Measurements from ENCODE around the gene LATS2.

The LATS2 gene

DNA sequence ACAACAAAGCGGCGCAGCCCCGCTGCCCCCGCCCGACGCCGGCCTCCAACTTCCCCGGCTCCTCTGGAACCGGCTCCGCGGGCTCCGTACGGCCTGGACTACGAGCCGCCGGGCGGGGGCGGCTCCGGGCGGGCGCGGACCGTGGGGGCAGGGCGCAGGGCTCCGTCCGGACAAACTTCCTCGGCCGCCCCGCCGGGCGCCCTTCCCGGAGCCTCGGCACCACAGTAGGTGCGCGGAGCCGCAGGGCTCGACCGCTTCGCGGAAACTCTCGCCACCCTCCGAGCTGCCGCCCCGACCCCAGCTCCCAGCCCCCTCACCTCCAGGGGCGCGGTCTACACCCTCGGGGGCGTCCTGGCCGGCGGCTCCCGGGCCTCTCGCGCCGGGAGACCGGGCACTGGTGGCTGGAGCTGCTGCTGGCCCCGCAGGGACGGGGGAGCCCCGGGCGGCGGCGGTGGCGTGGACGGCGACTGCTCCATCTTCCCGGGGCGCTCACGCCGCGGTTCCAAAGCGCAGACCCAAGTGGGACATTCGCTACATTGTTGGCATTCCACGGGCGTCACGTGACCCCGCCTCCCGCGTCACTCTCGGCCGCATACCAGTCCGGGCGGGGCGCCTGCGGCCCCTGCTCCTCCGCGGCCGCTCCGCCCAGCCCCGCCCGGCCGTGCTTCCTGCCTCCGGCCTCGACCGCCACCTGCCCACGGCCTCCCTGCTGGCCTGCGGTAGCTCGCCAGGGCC, at the start of gene LATS2:
Gene LATS2 (minus strand): TSS at position 558 of the 735 bp plus-strand sequence. CDS start 15,560 bp downstream, outside the sequence.
- peak; percentile 41 to 67 for DNase-seq (ENCODE audit: low read depth in 2 of 2)

DNA sequence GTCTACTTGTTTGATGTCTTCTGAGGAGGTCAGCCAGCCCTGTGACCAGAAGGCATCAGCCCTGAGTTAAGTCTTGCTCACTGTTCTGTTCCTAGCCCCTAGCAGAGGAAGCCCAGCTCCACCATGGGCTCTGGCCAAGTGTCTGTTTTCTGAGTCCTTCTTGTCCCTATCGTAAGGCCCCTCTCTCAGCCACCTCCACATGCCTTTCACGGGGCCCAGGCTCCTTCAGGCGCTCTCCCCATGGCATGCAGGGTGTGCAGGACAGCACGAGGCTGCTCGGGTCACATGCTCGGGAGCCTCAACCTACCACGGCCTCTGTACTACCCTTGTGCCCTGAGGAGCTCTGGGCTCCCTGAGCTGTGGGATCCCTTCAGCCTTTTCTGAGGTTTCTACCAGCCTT, 47.8 kb upstream of the LATS2 start:
- DNase-seq (ENCODE audit: low read depth in 2 of 2), result no peak

DNA sequence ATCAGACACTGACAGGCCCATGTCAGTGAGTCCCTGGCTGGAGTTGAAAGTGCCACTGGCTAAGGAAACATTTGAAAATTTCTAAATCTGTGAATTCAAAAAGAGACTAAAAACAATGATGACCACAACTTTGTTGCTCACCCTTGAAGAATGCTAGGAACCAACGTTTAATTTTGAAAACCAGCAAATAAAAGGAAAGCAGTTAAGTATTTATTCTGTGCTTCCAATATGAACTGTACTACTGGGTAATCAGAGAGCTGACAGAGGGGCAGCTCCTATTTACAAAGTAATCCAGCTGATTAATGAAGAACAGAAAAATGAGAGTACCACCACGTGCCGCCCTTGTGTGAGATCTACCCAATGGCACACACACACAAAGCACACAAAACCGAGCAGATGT, 44.7 kb upstream of the LATS2 start:
- no peak for DNase-seq (ENCODE audit: low read depth in 2 of 2)

DNA sequence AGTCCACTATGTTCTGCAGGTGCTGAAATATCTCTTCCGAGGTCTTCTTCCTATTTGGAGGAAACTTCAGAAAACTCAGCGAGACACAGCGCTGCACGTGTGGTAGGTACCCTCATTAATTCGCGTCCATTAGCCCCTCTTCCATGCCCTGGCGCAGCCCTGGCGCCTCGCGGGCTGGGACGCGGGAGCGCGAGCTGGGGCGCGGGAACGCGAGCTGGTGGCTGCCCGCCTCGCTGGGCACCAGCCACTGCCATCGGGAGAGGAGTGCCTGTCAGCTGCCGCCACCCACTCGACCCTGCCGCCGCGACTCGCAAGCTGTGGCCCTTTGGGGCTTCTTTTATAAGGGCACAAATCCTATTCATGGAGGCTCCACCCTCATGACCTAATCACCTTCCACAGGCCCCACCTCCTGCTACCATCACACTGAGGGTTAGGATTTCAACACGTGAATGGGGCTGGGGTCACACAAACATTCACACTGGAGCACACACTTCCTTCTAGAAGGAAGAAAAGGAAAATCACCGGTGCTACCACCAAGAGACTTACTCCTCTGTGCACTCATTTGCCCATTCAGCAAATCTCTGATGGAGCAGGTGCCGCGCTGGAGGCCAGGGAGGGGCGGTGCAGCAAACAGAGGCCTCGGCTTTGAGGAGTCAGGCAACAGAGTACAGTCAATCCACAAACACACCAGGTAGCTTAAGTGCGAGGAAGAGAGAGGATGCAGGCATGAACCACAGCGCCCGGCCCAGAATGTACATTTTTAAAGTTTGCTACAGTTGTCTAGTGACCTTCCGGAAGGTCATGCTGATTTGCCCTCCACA, 43.0 kb upstream of the LATS2 start:
- no peak for DNase-seq (ENCODE audit: low read depth in 2 of 2)

DNA sequence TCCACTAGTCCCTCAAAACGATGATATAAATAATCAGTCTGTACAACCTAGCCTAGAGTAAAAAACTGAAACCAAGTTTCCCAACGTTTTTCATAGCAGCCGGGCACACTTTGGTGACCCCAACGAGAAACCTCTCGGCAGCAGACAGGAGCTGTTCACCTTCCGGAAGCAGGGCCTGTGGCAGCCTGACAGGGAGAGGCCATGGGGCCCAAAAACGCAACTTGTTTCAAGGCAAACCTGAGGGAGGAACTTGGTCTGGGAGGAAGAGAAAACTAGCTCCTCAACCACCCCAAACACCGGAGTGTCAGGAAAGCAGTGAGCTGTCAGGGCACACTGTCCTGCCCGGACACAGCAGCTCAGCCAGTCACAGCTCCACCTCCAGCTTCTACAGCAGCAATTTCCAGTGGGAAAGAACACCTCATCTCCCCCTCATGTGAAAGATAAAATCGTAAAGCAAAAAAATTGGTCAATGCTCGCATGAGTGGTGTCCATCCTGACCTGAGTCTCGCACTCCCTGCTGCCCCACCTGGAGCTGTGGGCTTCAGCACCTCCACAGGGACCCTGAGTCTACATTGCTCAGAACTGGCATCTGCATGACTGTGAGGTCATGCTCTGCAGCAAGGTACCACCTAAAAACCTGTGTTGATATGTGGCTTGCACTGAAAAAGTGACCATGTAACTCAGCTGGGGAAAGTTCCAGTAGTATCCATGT, 40.6 kb upstream of the LATS2 start:
- no peak for DNase-seq (ENCODE audit: low read depth in 2 of 2)

DNA sequence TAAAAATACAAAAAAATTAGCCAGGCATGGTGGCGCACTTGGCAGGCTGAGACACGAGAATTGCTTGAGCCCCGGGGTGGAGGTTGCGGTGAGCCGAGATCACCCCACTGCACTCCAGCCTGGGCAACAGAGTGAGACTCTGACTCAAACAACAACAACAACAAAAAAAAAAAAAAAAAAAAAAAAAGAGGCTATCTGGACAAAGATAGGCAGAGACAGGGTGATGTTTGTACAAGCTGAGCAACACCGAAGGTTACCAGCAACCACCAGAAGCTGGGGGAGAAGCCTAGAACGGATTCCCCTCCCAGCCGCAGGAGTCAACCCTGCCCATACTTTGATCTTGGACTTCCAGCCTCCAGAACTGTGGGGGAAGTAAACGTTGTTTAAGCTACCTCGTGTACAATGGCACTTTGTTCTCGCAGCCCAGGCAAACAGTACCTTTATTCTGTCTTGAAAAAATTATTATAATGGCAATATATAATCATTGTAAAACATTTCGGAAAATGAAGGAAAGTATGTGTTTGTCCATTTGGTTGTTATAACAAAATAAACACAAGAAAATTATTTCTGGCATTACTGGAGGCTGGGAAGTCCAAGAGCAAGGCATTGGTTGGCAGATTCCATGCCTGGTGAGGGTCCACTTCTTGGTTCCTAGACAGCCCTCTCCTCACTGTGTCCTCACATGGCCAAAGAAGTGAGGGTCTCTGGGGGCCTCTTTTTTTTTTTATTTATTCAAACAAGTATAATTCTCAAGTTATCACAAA, 39.8 kb upstream of the LATS2 start:
- DNase-seq (ENCODE audit: low read depth in 2 of 2), result no peak

DNA sequence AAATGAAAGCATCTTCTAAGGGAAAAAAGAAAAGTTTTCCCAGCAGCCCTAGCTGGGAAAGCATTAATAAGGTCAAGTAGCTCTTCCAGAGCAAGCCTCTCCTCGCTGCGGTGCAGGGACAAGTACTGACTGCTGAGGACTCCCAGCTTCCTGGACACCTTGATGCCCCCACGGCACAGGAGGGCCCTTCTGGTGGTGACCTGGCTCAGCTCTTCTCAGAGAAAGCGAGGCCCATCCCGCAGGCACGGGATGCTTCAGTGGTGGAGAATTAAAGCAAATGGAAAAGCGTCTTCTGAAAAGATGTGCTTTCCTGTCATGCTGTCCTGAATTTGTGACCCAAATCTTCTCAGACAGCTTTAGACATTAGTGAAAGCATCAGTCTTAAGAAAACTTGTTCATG, 38.8 kb upstream of the LATS2 start:
- no peak for DNase-seq (ENCODE audit: low read depth in 2 of 2)

DNA sequence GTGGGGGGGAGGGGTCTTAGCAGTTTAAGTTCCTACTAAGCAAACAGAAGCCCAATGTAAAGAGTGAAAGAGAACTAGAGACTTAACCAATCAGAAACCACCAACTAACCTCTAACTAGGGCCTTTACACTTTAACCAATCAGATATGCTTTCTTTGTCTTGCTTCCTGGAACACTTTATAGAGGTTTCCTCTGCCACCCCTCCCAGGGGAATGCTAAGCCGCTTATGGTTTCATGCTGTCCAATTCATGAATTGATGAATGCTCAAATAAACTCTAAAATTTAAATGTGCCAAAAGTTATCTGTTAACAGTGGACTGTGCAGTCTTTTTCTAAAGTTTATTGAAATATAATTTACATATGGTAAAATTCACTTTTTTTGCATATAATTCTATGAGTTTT, 33.9 kb upstream of the LATS2 start:
- no peak for DNase-seq (ENCODE audit: low read depth in 2 of 2)

DNA sequence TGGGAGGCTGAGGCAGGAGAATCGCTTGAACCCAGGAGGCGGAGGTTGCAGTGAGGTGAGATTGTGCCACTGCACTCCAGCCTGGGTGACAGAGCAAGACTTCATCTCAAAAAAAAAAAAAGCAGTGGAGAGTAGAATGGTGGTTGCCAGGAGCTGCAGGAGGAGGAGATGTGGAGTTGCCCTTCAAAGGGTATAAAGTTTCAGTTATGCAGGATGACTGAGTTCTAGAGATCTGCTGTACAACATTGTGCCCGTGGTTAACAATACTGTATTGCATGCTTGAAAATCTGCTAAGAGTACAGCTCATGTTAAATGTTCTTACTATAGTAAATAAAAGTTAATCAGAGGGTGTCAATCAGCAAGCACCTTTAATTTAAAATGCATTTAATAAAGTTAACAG, 28.4 kb upstream of the LATS2 start:
- DNase-seq (ENCODE audit: low read depth in 2 of 2), result no peak

DNA sequence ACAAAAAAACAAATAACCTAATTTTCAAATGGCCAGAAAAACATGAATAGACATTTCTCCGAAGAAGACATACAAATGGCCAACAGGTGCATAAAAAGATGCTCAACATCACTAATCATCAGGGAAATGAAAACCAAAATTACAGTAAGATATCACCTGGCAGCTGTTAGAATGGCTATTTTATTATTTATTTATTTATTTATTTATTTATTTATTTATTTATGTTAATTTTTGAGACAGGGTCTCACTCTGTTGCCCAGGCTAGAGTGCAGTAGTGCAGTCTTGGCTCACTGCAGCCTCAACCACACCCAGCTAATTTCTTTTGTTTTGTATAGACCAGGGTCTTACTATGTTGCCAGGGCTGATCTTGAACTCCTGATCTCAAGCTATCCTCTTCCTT, 27.1 kb upstream of the LATS2 start:
- no peak for DNase-seq (ENCODE audit: low read depth in 2 of 2)

DNA sequence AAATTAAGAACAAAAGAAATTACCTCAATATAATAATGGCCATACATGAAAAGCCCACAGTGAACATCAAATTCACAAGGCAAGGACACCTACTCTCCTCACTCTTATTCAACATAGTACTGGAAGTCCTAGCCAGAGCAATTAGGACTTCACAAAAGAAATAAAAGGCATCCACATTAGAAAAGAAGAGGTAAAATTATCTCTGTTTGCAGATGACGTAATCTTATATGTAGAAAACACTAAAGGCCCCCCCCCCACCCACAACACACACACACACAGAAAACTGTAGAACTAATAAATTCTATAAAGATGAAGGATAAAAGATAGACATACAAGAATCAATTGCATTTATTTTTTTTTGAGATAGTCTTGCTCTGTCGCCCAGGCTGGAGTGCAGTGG, 25.5 kb upstream of the LATS2 start:
- DNase-seq (ENCODE audit: low read depth in 2 of 2), result no peak

DNA sequence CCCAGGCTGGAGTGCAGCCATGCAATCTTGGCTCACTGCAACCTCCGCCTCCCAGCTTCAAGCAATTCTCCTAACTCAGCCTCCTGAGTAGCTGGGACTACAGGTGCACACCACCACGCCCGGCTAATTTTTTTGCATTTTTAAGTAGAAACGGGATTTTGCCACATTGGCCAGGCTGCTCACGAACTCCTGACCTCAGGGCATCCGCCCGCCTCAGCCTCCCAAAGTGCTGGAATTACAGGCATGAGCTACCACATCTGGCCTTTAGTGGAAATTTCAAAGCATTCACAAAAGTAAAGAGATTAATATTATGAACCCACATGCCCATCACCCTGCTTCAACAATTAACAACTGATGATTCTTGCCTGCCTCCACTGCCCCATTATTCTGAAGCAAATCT, 20.5 kb upstream of the LATS2 start:
- DNase-seq (ENCODE audit: low read depth in 2 of 2), result no peak

DNA sequence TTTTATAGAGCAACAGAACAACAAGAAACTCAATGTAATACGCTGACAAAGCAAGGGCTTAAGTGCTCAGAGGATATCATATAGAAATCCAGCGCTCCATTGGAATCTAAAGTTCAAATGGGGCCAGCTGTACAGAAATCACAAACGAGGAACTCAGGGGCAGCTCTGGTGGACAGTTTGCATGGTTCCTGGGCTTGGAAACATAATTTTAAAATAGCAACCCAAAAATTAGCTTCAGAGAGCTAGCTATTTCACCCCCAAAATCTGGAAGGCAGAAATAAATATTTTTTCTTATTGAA, 19.2 kb upstream of the LATS2 start:
- no peak for DNase-seq (ENCODE audit: low read depth in 2 of 2)

DNA sequence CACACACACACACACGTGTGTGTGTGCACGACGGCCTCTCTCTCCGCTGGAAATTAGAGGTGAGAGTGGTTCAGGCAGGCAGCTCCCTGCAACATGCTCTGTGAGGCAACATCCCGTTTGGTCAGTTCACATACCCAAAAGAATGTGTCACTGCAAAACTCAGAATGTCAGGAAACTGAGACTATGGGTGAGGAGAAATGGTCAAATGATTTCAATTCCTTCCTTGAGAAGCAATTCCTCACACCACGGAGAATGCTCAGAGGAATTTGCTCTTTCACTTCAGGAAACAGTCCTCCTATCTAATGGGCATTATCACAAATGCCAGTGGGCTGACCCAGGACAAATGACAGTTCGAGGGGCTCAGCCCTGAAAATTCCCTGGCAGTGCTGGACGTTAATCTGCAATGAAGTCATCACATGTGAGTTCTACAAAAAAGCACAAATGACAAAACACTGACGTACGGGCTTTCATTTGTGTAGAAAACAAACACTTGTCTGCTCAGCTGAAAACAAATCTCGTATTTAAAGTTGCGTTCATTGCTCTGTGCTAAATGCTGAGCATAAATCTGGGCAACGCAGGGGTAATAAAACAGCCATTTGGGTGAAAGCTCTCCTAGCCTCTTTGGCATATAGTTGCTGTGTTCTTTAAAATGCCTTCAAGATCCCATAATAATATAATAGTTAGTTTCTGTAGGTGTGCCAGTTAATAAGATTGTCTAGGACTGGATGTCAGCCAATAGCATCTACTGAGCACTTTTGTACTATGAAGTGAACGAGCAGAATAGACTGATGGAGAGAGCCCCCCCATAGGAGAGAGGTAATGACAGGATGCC, 18.6 kb upstream of the LATS2 start:
- DNase-seq (ENCODE audit: low read depth in 2 of 2), result no peak

DNA sequence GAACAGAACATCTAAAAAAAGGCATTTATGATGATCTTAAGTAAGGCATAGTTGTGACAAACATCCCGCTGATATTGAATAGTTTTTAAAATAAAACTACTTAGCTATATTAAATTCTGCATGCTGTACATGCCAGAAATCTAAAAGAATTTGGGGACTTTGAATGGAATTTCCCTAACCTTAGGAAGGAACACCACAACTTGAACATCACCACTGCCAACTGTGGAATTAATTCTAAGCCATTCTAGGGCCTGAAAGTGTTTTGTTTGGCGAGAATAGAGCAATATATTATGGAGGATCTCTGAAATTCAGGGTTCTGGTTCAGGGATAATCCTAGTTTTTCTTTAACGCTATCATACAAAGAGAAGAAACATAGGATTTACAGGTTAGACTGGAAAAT, 17.8 kb upstream of the LATS2 start:
- DNase-seq (ENCODE audit: low read depth in 2 of 2), result no peak

DNA sequence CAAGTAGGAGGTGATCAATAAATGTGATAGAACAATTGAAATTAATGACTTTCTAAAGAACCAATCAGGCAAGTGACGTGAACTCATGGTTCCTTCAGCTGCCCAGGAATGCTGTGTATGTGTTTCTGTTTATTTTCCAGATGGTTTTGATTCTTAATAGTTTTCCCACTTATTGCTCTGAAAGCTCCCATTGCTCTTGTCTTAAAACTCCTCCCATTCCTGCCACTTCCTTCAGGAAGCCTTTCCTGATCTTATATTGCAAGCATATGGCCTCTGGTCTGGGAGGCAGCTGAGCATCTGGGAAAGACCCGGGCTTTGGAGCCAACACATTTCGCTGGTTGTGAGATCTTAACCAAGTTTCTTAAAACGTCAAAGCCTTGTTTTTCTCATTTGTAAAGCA, 17.1 kb upstream of the LATS2 start:
- no peak for DNase-seq (ENCODE audit: low read depth in 2 of 2)

DNA sequence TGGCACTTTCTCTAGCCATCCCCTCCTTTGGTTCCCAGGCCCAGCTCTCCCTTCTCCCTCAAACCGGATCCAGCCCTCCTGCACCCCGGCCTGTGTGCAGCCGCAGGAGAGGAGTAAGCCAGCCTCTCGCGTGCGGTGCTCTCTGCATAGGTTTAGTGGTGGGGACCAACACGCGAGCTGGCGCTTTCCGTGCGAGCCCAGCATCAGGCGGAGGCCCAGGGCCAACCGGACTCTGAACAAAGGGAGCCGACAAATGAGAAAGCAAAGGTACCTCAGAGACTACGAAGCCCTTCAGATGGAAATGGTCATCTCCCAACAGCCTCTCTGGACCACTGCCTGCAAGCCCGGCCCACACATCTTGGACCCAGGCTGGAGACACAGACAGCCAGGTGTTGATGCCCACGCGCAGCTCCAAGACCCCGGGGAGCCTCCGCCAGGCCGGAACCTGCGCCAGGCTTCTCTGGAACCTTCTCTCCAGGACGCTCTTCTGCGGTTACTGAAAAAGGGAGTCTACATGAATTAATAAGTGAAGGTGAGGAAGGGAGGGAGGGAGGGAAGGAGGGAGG, 16.5 kb upstream of the LATS2 start:
- no peak for DNase-seq (ENCODE audit: low read depth in 2 of 2)

DNA sequence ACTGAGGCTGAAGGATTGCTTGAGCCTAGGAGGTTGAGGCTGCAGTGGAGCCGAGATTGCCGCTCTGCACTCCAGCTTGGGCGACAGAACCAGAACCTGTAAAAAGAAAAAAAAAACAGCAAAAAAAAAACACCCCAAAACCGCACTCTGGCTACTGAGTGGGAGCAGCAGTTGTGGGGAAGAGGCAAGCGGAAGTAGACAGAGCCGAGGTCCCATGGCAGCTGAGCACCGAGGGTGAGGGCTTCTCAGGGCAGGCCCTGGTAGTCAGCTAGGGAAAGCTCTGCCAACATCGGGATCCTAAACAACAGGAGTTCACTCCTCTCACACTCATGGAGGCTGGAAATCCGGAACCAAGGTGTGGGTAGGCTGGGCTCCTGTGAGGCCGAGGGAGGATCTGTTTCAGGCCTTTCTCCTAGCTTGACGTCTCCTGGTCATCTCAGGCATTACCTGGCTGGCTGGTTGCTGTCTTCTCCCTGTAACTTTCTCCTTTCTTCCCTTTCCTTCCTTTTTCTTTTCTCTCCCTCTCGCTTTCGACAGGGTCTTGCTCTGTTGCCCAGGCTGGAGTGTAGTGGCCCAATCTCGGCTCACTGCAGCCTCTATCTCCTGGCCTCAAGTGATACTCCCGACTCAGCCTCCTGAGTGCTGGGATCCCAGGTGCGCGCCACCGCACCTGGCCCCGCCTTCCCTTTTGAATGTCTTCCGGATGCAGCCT, 15.8 kb upstream of the LATS2 start:
- DNase-seq (ENCODE audit: low read depth in 2 of 2), result no peak

DNA sequence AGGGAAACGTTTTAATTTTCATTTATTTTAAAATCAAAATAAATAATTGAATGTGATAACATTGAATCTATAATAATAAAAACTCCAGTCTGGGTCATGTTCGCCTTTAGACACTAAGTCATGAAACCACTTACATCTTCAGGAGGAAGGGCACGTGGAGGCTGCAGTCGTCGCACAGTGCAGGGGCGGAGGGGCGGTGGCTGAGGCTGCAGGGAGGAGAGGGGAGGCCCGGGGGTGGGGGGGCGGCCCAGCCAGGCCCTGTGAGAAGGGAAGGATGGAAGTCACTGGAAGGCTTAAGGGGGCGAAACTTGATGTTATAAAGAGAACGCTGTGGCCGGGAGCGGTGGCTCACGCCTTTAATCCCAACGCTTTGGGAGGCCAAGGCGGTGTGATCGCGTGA, 14.9 kb upstream of the LATS2 start:
- DNase-seq (ENCODE audit: low read depth in 2 of 2), result peak in 1 of 2 donors; percentile 15

Measured in stimulated activated CD8-positive, alpha-beta memory T cell treated with anti-CD3 and anti-CD28 coated beads, Interleukin-7, amount 100 ng/mL, for 4 hours (primary cell).